H7 (cell line): ENCODE results near the gene EGLN2. TPM values are rescaled to one million over a fixed set of nuclear protein-coding genes. Genes with fewer than 3 reads are reported as not detected.

ENCODE experiments used
- DNase-seq: peaks from one replicate; pipeline ENCODE4 v3.0.0; 2012
- H3K27me3 ChIP-seq: 2 replicates; pipeline ENCODE4 v1.6.0; 2011; ENCODE audit warnings: mild to moderate bottlenecking, low read length; ENCODE audit not compliant: control insufficient read depth, insufficient read depth
- H3K36me3 ChIP-seq: replicated peaks from 2 replicates; pipeline ENCODE4 v1.5.1; 2011; ENCODE audit warnings: low read length; ENCODE audit not compliant: control insufficient read depth, insufficient read depth
- H3K4me3 ChIP-seq: 2 replicates; pipeline ENCODE4 v1.5.1; 2011; ENCODE audit warnings: low read depth, mild to moderate bottlenecking, control low read depth, low read length, moderate library complexity; ENCODE audit not compliant: insufficient read depth
- total RNA-seq: library from RNA; depleted of rRNA; stranded (reverse); fragments of >200 nt; shearing (Covaris generic); gene quantifications from 2 replicates; pipeline ENCODE4 v1.2.3, GENCODE V29; 2014; rRNA removed

Gene EGLN2
- total RNA-seq, result 110 and 148 TPM in 2 replicates

DNA sequence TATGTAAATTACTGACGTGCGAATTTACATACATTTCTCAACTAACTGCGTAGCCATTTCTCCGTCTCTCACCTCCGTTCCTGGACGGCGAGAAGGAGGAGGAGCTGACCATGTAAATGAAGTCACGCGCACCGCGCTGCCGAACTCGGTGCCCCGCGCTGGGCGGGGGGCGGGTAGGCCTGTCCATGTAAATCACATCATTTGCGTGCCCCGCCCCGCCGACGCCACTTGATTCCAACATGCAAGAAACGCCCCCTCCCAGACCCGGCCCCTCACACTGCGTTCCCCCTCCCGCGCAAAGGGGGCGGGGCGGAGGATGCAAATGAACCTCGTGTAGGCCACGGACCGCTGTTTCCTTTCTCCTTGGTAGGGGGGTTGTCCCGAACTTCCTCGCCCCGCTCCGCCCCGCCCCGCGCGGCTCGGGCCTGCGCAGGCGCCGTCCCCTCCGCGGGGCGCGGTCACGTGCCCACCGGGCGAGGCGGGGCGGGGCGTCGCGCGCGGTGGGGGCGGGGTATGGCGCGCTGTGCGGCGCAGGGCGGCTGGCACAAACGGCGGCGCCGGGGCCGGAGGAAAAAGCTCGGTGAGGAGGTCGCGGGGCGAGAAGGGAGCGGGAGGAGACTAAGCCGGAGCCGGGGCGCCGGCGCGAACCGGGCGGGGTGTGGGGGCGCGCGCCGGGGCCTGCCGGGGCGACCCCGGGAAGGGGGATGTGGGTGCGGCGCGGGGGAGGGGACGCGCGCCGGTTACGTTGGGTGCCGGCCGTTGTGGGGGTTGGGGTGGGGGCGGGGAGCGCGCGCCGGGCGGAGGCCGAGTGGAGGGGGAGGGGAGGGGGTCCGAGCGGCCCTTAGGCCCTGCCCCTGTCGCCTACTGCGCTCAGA lies at the start of gene EGLN2:
Gene EGLN2 (plus strand): TSS at position 509 of the 875 bp plus-strand sequence. CDS start 1,382 bp downstream, outside the sequence.
- Histone ChIP-seq H3K4me3 (peak within 1 kb of the TSS; percentile 96), H3K27me3 (no peaks in the 10 kb centered on the region), H3K36me3 (peaks cover 11% of the 10 kb centered on the region)
- peak; percentile 99 for DNase-seq

DNA sequence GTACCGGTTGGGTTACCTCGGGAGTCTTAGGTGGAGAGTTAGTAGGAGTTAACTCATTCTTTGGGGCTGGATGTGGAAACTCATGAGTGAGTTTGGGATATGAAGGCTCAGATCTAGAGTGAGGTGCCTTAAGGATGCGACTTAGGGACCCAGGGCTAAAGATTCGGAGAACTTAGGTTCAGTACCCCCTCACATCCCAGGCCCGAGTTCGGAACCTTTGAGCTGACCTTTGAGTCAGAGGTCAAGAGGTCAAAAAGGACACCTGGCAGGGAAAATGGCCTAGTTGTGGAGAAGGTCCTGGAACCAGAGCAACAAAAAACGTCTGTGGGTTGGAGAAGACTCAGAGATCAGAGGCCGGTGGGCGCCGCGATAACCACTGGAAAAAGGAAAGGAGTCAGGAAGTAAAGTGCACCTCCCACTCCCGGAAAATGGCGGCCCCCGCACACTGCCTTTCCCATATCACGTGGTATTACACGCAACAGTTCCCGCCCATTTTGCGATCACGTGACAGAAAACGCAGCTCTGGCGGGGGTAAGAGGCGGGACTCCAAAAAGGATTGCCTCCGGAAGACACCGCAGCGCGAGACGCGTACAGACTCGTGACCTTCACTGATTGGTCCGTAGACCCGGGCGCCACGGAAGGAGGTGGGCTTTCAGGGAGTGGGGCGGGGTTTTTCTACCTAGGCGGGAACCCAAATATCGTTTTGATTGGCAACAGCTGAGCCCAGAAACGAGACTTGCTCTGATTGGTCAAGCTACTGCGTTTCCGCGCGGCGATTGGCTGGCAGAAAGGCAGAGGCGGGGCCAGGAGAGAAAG lies 48.7 kb upstream of the EGLN2 start, which contains the start of gene ACTMAP:
Gene ACTMAP (minus strand): TSS at position 420 of the 816 bp plus-strand sequence. CDS start 674 bp downstream, outside the sequence.
- peak within 1 kb of the TSS; percentile 70 for H3K4me3 ChIP-seq
- DNase-seq, result peak; percentile 98
- H3K27me3 ChIP-seq, result no peaks in the 10 kb centered on the region
- peaks cover 8% of the 10 kb centered on the region for H3K36me3 ChIP-seq

DNA sequence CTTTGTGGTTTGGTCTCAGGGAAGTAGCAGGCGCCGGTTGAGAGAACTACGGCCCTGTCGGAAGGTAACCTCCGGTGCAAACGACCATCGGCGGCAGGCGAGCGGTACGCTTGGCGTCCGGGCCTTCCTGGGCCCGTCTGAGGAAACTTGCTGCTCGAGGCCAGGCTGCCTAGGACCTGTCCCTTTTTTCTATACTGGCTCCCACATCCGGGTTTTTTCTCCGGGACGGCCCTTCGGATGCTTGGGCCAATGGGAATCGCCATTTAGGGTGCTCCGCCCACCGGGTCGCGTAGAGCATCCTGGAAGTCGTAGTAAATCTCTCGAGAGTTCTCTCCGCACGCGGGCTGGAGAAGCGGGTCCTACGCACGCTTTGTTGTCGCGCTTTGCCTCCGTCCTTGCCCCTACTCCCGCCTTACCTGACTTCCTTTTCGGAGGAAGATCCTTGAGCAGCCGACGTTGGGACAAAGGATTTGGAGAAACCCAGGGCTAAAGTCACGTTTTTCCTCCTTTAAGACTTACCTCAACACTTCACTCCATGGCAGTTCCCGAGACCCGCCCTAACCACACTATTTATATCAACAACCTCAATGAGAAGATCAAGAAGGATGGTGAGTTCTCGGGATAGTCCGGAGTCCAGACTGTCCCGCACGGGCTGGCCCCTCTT lies 48.0 kb upstream of the EGLN2 start, which contains the start of gene SNRPA:
Gene SNRPA (plus strand): TSS at position 330 of the 664 bp plus-strand sequence. CDS start 206 bp downstream, at position 536.
- peaks cover 16% of the 10 kb centered on the region for H3K36me3 ChIP-seq
- H3K4me3 ChIP-seq, result peak within 1 kb of the TSS; percentile 70
- DNase-seq, result peak; percentile 97
- H3K27me3 ChIP-seq, result no peaks in the 10 kb centered on the region

DNA sequence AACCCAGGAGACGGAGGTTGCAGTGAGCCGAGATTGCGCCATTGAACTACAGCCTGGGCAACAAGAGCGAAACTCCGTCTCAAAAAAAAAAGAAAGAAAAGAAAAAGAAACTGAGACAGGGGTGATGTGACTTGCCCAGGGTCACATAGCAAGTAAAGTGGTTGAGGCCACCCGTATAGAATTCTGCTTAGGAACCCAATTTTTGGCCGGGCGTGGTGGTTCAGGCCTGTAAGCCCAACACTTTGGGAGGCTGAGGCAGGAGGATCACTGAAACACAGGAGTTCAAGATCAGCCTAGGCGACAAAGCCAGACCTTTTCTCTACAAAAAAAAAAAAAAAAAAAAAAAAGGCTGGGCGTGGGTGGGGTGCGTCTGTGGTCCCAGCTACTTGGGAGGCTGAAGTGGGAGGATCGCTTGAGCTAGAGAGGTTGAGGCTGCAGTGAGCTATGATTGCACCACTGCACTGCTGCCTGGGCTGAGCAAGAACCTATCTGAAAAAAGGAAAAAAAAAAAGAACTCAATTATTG lies 46.7 kb upstream of the EGLN2 start:
- Histone ChIP-seq H3K36me3 (peaks cover 27% of the 10 kb centered on the region), H3K4me3 (peak overlapping the region; percentile 70), H3K27me3 (no peaks in the 10 kb centered on the region)
- no peak for DNase-seq

DNA sequence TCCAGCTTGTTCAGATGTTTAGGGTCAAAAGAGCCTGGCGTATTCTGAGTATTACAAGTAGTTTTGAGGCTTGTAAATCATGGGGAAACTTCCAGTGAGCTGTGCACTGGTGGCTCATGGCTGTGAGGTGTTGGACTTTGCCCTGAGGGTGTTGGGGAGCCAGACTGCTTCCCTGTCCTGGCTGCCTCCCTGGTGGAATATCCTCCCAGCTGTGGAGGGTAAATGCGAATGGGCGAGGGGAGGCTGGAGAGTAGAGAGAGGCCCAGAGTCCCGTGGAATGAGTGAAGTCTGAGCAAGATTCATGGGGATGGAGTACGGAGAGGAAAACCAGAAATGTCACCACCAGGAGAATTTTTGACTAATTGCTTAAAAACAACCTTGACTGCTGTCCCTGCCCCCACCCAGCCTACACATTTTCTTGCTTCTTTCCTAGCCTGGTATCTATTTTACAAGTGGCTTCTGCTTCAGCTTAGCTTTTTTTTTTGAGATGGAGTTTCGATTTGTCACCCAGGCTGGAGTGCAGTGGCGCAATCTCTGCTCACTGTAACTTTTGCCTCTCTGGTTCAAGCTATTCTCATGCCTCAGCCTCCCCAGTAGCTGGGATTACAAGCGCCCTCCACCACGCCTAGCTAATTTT lies 44.3 kb upstream of the EGLN2 start:
- Histone ChIP-seq H3K4me3 (no peak overlapping the region), H3K36me3 (peaks cover 41% of the 10 kb centered on the region), H3K27me3 (no peaks in the 10 kb centered on the region)
- DNase-seq, result no peak

DNA sequence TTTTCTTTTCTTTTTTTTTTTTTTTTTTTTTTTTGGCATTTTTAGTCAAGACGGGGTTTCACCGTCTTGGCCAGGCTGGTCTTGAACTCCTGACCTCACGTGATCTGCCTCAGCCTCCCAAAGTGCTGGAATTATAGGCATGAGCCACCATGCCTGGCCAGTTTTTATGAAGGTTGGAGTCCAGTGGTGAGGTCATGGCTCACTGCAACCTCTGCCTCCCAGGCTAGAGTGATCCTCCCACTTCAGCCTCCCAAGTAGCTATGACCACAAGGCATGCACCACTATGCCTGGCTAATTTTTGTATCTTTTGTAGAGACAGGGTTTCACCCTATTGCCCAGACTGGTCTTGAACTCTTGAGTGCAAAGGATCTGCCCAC lies 43.8 kb upstream of the EGLN2 start:
- Histone ChIP-seq H3K4me3 (no peak overlapping the region), H3K27me3 (no peaks in the 10 kb centered on the region), H3K36me3 (peaks cover 45% of the 10 kb centered on the region)
- DNase-seq, result no peak

DNA sequence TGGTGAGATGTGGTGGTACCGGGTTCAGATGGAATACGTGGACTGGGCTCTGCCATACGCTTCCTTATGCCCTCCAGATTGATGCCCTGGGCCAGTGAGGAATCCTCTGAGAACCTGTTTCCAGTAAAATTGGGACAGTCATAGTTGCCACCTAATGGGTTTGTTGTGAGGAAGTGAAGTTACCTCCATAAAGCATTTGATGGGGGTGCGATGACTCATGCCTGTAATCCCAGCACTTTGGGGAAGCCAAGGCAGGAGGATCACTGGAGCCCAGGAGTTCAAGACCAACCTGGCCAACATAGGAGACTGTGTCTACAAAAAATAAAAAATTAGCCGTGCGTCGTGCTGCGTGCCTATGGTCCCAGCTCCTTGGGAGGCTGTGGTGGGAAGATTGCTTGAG lies 43.2 kb upstream of the EGLN2 start:
- no peak overlapping the region for H3K4me3 ChIP-seq
- H3K27me3 ChIP-seq, result no peaks in the 10 kb centered on the region
- peaks cover 50% of the 10 kb centered on the region for H3K36me3 ChIP-seq
- DNase-seq, result no peak

DNA sequence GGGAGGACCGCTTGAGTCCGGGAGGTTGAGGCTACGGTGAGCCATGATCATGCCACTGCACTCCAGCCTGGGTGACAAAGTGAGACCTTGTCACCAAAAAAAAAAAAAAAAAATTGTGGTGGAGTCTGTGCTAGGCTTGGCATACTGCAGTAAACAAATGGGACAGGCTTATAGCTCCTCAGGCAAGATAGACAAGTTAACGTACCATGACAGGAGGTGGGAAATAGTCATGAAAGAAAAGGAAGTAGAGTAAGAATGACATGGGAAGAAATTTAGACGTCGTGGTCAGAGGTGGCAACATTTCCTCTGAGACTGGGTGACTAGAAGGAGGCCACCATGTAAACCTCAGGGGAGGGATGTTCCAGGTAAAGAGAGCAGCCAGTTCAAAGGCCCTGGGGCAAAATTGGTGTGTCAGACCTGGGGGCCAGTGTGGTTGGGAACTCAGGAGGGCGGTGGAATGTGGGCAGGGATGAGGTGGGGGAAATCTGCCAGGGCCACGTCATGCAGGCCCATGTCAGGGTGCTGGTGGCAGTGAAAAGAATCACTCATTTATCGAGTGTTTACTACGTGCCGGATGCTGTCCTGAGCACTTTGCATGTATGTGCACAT lies 42.4 kb upstream of the EGLN2 start:
- no peak for DNase-seq
- peaks cover 55% of the 10 kb centered on the region for H3K36me3 ChIP-seq
- H3K4me3 ChIP-seq, result no peak overlapping the region
- H3K27me3 ChIP-seq, result no peaks in the 10 kb centered on the region

DNA sequence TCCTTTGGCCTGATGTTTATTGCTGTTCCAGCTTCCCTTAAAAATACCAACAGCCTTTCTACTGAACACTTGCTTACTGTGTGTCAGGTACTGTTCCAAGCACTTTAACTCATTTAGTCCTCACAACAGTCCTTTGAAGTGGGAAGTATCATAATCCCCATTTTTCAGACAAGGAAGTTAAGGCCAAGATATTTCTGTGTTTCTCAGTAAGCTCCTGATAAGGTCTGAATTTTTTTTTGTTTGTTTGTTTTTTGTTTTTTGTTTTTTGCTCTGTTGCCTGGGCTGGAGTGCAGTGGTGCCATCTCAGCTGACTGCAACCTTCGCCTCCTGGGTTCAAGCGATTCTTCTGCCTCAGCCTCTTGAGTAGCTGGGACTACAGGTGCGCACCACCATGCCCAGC lies 40.5 kb upstream of the EGLN2 start:
- Histone ChIP-seq H3K4me3 (no peak overlapping the region), H3K36me3 (peaks cover 71% of the 10 kb centered on the region), H3K27me3 (no peaks in the 10 kb centered on the region)
- DNase-seq, result no peak

DNA sequence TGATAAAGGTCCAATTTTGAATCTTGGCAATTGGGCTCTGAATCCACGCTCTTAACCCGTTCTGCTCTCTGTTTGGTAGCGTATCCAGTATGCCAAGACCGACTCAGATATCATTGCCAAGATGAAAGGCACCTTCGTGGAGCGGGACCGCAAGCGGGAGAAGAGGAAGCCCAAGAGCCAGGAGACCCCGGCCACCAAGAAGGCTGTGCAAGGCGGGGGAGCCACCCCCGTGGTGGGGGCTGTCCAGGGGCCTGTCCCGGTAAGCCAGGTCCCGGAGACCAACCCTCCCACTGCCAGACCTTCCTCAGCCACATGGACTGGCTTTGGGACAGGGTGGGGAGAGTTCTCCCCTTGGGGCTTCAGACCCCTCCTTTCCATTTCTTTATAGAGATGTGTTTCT lies 39.6 kb upstream of the EGLN2 start:
- Histone ChIP-seq H3K4me3 (no peak overlapping the region), H3K36me3 (peaks cover 77% of the 10 kb centered on the region), H3K27me3 (no peaks in the 10 kb centered on the region)
- no peak for DNase-seq

DNA sequence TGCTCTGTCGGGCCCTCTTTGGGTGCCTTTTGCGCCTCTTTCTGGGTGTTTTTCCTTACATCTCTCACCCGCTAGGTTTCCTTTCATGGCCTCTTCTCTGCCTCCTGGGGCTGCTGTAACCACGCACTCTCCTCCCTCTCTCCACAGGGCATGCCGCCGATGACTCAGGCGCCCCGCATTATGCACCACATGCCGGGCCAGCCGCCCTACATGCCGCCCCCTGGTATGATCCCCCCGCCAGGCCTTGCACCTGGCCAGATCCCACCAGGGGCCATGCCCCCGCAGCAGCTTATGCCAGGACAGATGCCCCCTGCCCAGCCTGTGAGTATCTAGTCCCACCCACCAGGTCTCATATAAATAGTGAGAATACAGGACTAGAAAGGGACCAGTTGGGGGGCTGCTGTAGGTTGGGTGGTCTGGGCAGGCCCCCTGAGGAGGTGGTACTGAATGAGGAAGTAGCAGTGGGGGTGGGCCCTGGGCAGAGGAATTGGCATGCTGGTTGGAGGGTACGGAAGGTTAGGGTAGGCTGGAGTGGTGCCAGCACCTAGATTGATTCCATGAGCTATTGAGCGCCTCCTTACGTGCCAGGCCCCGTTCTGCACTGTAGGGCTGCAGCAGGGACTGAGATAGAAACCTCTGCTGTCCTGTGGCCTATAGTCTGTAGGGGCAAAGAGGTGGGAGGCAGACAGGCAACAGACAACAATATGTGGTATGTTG lies 36.1 kb upstream of the EGLN2 start:
- Histone ChIP-seq H3K36me3 (peaks cover 60% of the 10 kb centered on the region), H3K27me3 (no peaks in the 10 kb centered on the region), H3K4me3 (no peak overlapping the region)
- no peak for DNase-seq

DNA sequence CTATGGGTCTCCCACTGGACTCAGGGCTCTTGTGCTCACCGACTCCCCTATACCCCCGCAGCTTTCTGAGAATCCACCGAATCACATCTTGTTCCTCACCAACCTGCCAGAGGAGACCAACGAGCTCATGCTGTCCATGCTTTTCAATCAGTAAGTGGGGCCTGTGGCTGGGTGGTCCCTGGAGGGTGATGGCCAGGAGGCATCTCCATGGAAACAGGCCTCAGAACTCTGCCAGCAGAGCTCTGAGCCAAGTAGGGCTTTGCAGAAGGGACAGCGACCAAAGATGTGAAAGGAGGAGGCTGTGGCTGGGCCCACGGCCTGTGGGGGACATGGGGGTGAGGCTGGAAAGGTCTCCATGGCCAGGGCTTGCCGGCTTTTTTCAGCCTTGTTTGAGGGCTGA lies 35.5 kb upstream of the EGLN2 start:
- no peaks in the 10 kb centered on the region for H3K27me3 ChIP-seq
- H3K36me3 ChIP-seq, result peaks cover 56% of the 10 kb centered on the region
- no peak overlapping the region for H3K4me3 ChIP-seq
- no peak for DNase-seq

DNA sequence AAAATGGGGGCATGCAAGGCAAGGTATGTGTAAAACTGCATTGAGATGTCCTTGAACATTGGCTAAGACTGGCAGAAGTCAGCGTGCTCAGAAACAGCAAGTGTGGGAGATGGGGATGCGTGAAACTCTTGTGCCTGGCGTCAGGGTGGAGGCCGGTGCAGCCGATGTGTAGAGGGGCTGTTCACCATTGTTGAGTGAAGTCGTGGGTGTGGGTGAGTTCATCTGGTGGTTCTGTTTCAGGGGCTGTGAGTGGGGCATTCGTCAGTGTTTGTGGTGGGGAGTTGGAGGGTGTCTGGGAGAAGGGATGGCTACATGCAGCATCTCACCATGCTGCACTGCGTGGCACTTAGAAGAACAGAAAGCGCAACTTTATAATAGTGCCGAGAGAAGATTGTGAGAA lies 35.0 kb upstream of the EGLN2 start:
- peaks cover 56% of the 10 kb centered on the region for H3K36me3 ChIP-seq
- no peaks in the 10 kb centered on the region for H3K27me3 ChIP-seq
- no peak for DNase-seq
- H3K4me3 ChIP-seq, result no peak overlapping the region
